SK-N-SH (cell line): ENCODE results near the gene ZNF579.

Source experiments
- CTCF ChIP-seq: fragments of 200-600 bp; sonication (generic); IDR thresholded peaks from 2 replicates; pipeline ENCODE4 v1.6.1; 2017; ENCODE audit warnings: antibody characterized with exemption, mild to moderate bottlenecking, moderate library complexity
- EP300 ChIP-seq, 2 experiments: IDR thresholded peaks; 2 replicates each; pipeline versions ENCODE4 v1.4.0 to v1.6.1; 2012; ENCODE audit warnings: borderline replicate concordance in 1 of 2, low read depth in 1 of 2, low read length in 1 of 2
- EZH2phosphoT487 ChIP-seq: fragments of 200-600 bp; sonication (generic); IDR thresholded peaks from 2 replicates; pipeline ENCODE4 v1.6.1; 2017; ENCODE audit warnings: low read depth, mixed run types, mild to moderate bottlenecking, antibody characterized with exemption, moderate library complexity, borderline replicate concordance
- GABPA ChIP-seq: IDR thresholded peaks from 2 replicates; pipeline ENCODE4 v1.4.0; 2012; ENCODE audit warnings: low read depth, mild to moderate bottlenecking
- MXI1 ChIP-seq: IDR thresholded peaks from 2 replicates; pipeline ENCODE4 v1.6.1; 2012; ENCODE audit warnings: mild to moderate bottlenecking, low read depth, low read length, improper control_type of control experiment
- RFX5 ChIP-seq: IDR thresholded peaks from 2 replicates; pipeline ENCODE4 v1.6.1; 2012; ENCODE audit warnings: mild to moderate bottlenecking, improper control_type of control experiment, low read length
- TAF1 ChIP-seq: IDR thresholded peaks from 2 replicates; pipeline ENCODE4 v1.6.1; 2012; ENCODE audit warnings: low read depth, mild to moderate bottlenecking, low read length, moderate library complexity, borderline replicate concordance
- TCF12 ChIP-seq: IDR thresholded peaks from 2 replicates; pipeline ENCODE4 v1.4.0; 2012
- USF1 ChIP-seq: IDR thresholded peaks from 2 replicates; pipeline ENCODE4 v1.4.0; 2012; ENCODE audit warnings: low read depth, borderline replicate concordance

GRCh38 chr19:55535965-55536350 is 44.7 kb downstream of the ZNF579 start:
- TF ChIP-seq TCF12 (no peak), MXI1 (no peak), EZH2phosphoT487 (no peak), TAF1 (no peak), EP300 (IDR thresholded peaks at IDR 0.05; ENCODE audit: borderline replicate concordance in 1 of 2, low read depth in 1 of 2, low read length in 1 of 2) (no peak), GABPA (no peak), RFX5 (no peak), USF1 (no peak), CTCF (no peak)
